Stimulated activated CD4-positive, alpha-beta T cell treated with anti-CD3 and anti-CD28 coated beads, Interleukin-12 subunit alpha, Interleukin-12 subunit beta, amount 100 ng/mL, for 48 hours (primary cell): ENCODE data around the gene NLN.
"Not testable (repeated sequence)": the region's sequence is repeated elsewhere in the genome, so short reads cannot be mapped to it uniquely, and the experiment has no call there.

ENCODE experiments used
- DNase-seq, 3 donors: peaks; one replicate each; pipeline ENCODE4 v3.0.0-alpha.2; 2020; ENCODE audit warnings: low read depth in 2 of 3, low spot score in 1 of 3

The NLN gene

GRCh38 chr5:65771266-65771665 is 49.3 kb downstream of the NLN start:
- DNase-seq, result no peak

- not testable (repeated sequence) for DNase-seq
Observed at GRCh38 chr5:65772963-65773362, 51.0 kb downstream of the NLN start.

GRCh38 chr5:65774346-65774745 is 52.3 kb downstream of the NLN start:
- no peak for DNase-seq

DNA sequence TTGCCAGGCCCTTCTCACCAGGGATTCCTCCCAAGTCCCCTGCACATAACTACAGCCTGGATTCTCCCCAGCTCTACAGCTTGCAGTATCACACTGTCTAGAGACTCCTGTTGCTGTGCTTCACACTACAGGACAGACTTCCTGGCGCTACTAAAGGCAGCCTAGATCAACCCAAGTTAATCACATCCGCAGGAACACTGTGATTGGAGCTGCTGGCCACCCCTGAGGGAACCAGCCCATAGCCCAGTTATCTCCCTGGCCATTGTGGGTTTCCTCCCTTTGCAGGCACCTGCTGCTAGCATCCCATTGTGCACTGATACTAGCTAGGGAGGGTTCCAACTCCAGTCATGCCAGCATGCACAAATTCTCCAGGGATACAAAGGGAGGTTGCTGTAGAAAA is 53.5 kb downstream of the NLN start:
- DNase-seq, result no peak

GRCh38 chr5:65776441-65777141 is 54.6 kb downstream of the NLN start:
- no peak for DNase-seq

- no peak for DNase-seq
Observed at GRCh38 chr5:65778126-65778525, 56.1 kb downstream of the NLN start.

GRCh38 chr5:65779643-65780042 is 57.6 kb downstream of the NLN start:
- no peak for DNase-seq

DNA sequence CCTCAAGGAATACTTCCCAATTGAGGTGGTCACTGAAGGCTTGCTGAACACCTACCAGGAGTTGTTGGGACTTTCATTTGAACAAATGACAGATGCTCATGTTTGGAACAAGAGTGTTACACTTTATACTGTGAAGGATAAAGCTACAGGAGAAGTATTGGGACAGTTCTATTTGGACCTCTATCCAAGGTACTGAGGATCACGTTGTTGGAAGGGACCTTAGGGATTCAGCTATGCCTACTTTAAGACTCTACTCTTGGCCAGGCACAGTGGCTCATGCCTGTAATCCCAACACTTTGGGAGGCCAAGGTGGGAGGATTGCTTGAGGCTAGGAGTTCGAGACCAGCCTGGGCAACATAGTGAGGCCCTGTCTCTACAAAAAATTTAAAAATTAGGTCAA is 66.3 kb downstream of the NLN start:
- not testable (repeated sequence) for DNase-seq

- DNase-seq, result no peak
Observed at GRCh38 chr5:65790371-65791163, 68.6 kb downstream of the NLN start.

- no peak for DNase-seq
Observed at GRCh38 chr5:65791712-65792673, 70.0 kb downstream of the NLN start.

- no peak for DNase-seq
Observed at GRCh38 chr5:65796269-65796668, 74.3 kb downstream of the NLN start.

- DNase-seq, result no peak
Observed at GRCh38 chr5:65796751-65797316, 74.8 kb downstream of the NLN start.

GRCh38 chr5:65797481-65797880 is 75.5 kb downstream of the NLN start:
- DNase-seq, result no peak

- DNase-seq, result no peak
Observed at GRCh38 chr5:65799857-65800256, 77.9 kb downstream of the NLN start.

- DNase-seq, result no peak
Observed at GRCh38 chr5:65800775-65801174, 78.8 kb downstream of the NLN start.

DNA sequence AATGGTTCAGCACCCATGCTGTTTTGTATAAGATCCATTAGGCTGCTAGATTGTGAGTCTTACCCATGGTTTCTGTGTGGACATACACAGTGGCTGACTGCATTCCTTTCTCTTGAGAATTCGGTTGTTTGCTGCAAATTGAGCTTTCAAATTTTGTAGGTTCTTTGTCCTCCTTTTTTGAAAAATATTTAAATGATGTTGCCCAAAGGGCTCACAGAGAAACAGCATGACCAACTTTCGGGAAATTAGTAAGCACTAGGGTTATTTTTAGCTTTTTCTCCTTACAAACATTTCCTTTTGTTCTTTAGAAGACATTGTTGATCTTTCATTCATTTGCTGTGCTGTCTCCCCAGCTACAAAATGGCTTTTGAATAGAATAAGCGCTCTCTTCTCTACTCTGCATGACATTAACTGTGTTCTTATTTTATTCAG is 79.4 kb downstream of the NLN start:
- DNase-seq, result no peak

DNA sequence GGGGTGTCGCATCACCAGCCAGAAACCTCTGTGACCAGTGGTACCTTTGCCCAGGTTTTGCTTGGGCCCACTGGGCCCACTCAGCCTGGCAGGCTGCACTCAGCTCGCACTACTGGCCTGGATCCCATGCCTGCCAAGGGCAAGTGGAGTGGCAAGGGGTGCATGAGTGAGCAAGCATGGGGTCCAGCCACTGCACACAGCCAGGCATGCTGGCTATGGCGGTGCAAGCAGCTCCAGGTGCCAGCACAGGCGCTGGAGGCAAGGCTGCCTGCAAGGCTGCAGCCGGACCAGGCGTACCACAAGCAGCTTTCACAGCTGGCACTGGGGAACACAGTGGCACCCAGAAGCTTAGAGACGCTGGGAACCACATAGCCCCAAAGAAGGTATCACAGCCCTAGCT is 80.1 kb downstream of the NLN start:
- no peak for DNase-seq

DNA sequence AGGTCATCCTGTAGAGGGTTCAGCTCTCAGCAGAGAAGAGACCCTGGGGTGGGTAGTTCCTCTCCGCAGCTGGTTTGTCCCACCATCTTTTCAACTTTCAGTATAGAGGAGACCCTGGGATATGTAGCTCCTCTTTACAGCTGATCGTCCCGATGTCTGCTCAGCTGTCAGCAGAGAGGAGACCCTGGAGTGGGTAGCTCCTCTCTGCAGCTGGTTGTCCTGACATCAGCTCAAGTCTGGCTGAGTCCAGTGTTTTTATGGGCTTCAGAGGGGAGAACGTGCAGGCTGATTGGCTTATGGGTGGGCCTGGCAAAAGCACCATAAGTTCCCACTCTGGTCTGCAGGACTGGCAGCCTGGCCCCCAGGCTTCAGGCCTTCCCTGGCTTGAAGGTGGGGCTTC is 80.8 kb downstream of the NLN start:
- no peak for DNase-seq

DNA sequence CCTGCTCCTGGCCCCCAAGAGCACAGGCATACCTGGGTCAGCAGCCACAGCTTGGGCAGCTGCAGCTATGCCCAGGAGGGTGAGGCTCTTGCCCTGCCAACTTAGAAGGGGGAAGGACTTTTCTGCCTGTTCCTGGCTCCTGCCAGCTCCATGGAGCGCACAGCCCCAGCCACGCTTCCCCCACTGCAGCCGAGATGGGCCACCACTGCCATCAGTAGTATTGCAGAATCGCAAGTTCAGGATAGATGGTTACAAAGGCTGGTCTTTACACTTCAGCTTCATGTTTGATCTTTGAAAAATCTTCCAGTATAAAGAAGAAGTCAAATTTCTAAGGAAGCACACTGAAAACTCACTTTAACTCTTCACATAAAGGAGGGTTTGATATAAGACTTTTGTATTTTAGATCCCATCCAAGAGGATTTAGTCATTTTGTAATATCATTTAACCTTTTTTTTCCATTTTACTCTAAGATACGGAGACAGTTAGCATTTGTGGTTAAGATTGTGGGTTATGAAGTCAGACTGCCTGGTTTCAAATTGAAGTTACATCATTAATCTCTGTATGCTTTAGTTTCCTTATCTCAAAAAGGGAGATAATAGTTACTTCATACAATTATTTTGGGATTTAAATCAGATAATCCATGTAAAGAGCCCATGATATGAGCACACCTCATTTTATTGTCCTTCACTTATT is 81.8 kb downstream of the NLN start:
- no peak for DNase-seq

DNA sequence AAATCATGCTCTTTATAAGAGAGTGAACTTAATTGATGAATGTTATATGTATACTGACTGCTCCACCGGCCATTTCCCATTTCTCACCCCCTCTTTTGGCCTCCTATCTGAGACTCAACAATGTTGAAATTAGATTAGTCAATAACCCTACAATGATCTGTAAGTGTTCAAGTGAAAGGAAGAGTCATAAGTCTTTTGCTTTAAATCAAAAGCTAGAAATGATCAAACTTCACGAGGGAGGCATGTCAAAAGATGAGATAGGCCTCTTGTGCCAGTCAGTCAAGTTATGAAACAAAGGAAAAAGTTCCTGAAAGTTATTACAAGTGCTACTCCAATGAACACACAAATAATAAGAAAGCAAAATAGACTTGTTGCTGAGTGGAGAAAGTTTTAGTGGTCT is 83.1 kb downstream of the NLN start:
- no peak for DNase-seq

DNA sequence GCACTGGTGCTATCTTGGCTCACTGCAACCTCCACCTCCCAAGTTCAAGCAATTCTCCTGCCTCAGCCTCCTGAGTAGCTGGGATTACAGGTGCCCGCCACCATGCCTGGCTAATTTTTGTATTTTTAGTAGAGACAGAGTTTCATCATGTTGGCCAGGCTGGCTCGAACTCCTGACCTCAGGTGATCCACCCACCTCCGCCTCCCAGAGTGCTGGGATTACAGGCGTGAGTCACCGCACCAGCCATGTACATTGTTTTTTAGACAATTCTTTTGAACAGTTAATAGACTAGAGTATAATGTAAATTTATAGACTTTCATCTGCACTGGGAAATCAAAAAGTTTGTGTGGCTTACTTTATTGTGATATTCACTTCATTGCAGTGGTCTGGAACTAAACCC is 85.5 kb downstream of the NLN start:
- not testable (repeated sequence) for DNase-seq
